Uterus (tissue), 4 donors: ENCODE results near the gene SNRK. TPM values are rescaled to one million over a fixed set of nuclear protein-coding genes. Genes with fewer than 3 reads are reported as not detected.

ENCODE experiments used
- DNase-seq, 2 donors: peaks; one replicate each; pipeline ENCODE4 v3.0.0-alpha.2; 2019 to 2020
- H3K27ac ChIP-seq, 2 donors: fragments of 200-600 bp; sonication (generic); 1 replicate in 1 of 2; 2 replicates in 1 of 2; pipeline ENCODE4 v1.5.1; 2016 to 2018
- H3K27me3 ChIP-seq, 2 donors: fragments of 200-600 bp; sonication (generic); one replicate each; pipeline ENCODE4 v1.5.1; 2018 to 2019; ENCODE audit warnings: control low read depth in 1 of 2
- H3K36me3 ChIP-seq, 2 donors: fragments of 200-600 bp; sonication (generic); one replicate each; pipeline ENCODE4 v1.5.1; 2019; ENCODE audit warnings: control low read depth in 1 of 2
- H3K4me1 ChIP-seq, 2 donors: fragments of 200-600 bp; sonication (generic); one replicate each; pipeline ENCODE4 v1.5.1; 2018 to 2019; ENCODE audit warnings: control low read depth in 1 of 2
- H3K4me3 ChIP-seq, 2 donors: fragments of 200-600 bp; sonication (generic); 1 replicate in 1 of 2; 2 replicates in 1 of 2; pipeline ENCODE4 v1.5.1; 2018 to 2019; ENCODE audit warnings: mild to moderate bottlenecking in 1 of 2
- H3K9me3 ChIP-seq, 2 donors: fragments of 200-600 bp; sonication (generic); one replicate each; pipeline ENCODE4 v1.5.1; 2019; ENCODE audit warnings: control low read depth in 1 of 2
- CTCF ChIP-seq, 4 experiments: fragments of 200-600 bp in 2 of 4; fragments of 450-650 bp in 2 of 4; sonication (generic) in 2 of 4; IDR thresholded peaks; one replicate each; pipeline ENCODE4 v1.5.1; 2016 to 2019; ENCODE audit warnings: antibody characterized with exemption in 4 of 4, mild to moderate bottlenecking in 2 of 4, moderate library complexity in 1 of 4
- POLR2A ChIP-seq, 2 donors: fragments of 450-650 bp; IDR thresholded peaks; one replicate each; pipeline ENCODE4 v1.6.1; 2016; ENCODE audit warnings: antibody characterized with exemption in 2 of 2, mild to moderate bottlenecking in 1 of 2, moderate library complexity in 1 of 2
- intact Hi-C: fragments of 100-400 bp; cut with DNase I; formaldehyde crosslinking; loops from one replicate; pipeline ENCODE4 v1.15.1; 2023; ENCODE audit warnings: low total_unique reads
- total RNA-seq, 4 donors: library from RNA; depleted of rRNA in 3 of 4; stranded (reverse); fragments of >200 nt in 3 of 4; gene quantifications; one replicate each; pipeline versions ENCODE4 v1.1.0 to v1.2.4, GENCODE V29; 2014 to 2023
- donor health status: DM: yes; HTN: yes; CAD: no.

The SNRK gene
- total RNA-seq, 4 donors from 2014 or later: 57.1 to 109 (median 98.3) TPM

GRCh38 chr3:43298761-43299160 is 12.4 kb downstream of the SNRK start:
- intact Hi-C loops: no loop called here
- no peaks in the 10 kb centered on the region for H3K27me3 ChIP-seq
- H3K9me3 ChIP-seq: no peaks in the 10 kb centered on the region
- no peak overlapping the region for H3K27ac ChIP-seq
- peaks cover 8 to 11% of the 10 kb centered on the region in 2 donors for H3K4me1 ChIP-seq
- TF ChIP-seq CTCF (IDR thresholded peaks at IDR 0.05): no peak
- TF ChIP-seq POLR2A (IDR thresholded peaks at IDR 0.05): no peak
- no peak overlapping the region for H3K4me3 ChIP-seq
- H3K36me3 ChIP-seq: no peaks in the 10 kb centered on the region
- no peak for DNase-seq

GRCh38 chr3:43302116-43302880 is 16.0 kb downstream of the SNRK start:
- Histone ChIP-seq H3K4me1 (peaks cover 3 to 5% of the 10 kb centered on the region in 2 donors), H3K36me3 (no peaks in the 10 kb centered on the region), H3K9me3 (no peaks in the 10 kb centered on the region), H3K27ac (no peak overlapping the region), H3K4me3 (no peak overlapping the region), H3K27me3 (no peaks in the 10 kb centered on the region)
- intact Hi-C loops: no loop called here
- no peak for DNase-seq
- no peak for TF ChIP-seq POLR2A (IDR thresholded peaks at IDR 0.05)
- TF ChIP-seq CTCF (IDR thresholded peaks at IDR 0.05): no peak

GRCh38 chr3:43304126-43304525 is 17.8 kb downstream of the SNRK start:
- TF ChIP-seq CTCF (IDR thresholded peaks at IDR 0.05) (no peak), POLR2A (IDR thresholded peaks at IDR 0.05) (no peak)
- H3K36me3 ChIP-seq: no peaks in the 10 kb centered on the region
- no peak for DNase-seq
- no peak overlapping the region for H3K27ac ChIP-seq
- intact Hi-C loops: no loop called here
- H3K4me1 ChIP-seq: peaks cover 0 to 3% of the 10 kb centered on the region in 2 donors
- H3K4me3 ChIP-seq: no peak overlapping the region
- H3K9me3 ChIP-seq: no peaks in the 10 kb centered on the region
- H3K27me3 ChIP-seq: no peaks in the 10 kb centered on the region

GRCh38 chr3:43307226-43307625 is 20.9 kb downstream of the SNRK start:
- intact Hi-C loops: no loop called here
- no peak for DNase-seq
- H3K9me3 ChIP-seq: no peaks in the 10 kb centered on the region
- no peak overlapping the region for H3K4me3 ChIP-seq
- H3K36me3 ChIP-seq: no peaks in the 10 kb centered on the region
- H3K27ac ChIP-seq: no peak overlapping the region
- H3K4me1 ChIP-seq: peaks cover 0 to 3% of the 10 kb centered on the region in 2 donors
- H3K27me3 ChIP-seq: no peaks in the 10 kb centered on the region
- TF ChIP-seq POLR2A (IDR thresholded peaks at IDR 0.05): no peak
- TF ChIP-seq CTCF (IDR thresholded peaks at IDR 0.05): no peak

- DNase-seq: no peak
- Histone ChIP-seq H3K9me3 (no peaks in the 10 kb centered on the region), H3K36me3 (no peaks in the 10 kb centered on the region), H3K27ac (no peak overlapping the region), H3K27me3 (no peaks in the 10 kb centered on the region), H3K4me1 (peaks cover 0 to 3% of the 10 kb centered on the region in 2 donors), H3K4me3 (no peak overlapping the region)
- intact Hi-C loops: no loop called here
- no peak for TF ChIP-seq POLR2A (IDR thresholded peaks at IDR 0.05)
- TF ChIP-seq CTCF (IDR thresholded peaks at IDR 0.05): no peak
Measured at GRCh38 chr3:43307649-43308048, 21.3 kb downstream of the SNRK start.
